GM18870 (cell line): ENCODE data around the gene CDH8.
"Not testable (repeated sequence)": the region's sequence is repeated elsewhere in the genome, so short reads cannot be mapped to it uniquely, and the experiment has no call there.

Experiments used
- ATAC-seq: cut with Tn5 transposase; IDR thresholded peaks from one replicate; pipeline ENCODE4 v1.9.1; 2021; ENCODE audit warnings: moderate library complexity; ENCODE audit not compliant: unreplicated experiment

Gene CDH8

DNA sequence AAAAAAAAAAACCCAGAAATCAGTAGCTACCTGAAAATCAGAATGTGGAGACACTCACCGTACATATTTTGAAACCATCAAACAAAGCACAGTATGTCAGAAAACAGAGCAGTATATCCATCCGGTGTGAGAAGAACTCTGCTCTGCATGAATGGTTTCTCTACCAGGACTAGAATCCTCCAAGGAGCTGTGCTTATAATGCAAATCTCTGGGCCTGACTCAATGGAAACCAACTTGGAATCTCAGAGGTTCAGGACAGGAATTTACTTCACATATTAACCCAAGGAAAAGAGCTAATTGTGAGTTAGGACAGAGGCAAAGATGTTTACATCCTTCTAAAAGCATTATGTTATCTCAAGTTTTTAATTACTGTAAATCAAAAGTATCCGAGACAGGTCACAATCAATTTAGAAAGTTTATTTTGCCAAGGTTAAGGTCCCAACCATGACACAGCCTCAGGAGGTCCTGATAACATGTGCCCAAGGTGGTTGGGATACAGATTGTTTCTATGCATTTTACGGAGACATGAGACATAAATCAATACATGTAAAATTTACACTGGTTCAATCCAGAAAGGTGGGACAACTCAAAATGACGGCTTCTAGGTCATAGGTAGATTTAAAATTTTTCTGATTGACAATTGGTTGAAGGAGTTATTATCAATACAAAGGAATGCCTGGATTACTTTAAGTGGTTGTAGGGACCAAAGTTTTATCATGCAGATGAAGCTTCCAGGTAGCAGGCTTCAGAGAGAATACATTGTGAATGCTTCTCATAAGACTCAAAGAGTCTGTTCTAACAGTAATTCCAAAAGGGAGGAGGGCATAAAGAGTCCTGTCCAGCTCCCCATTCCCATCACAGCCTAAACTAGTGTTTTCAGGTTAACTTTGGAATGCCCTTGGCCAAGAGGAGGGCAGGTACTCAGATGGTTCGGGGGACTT lies 164.1 kb downstream of the CDH8 start:
- no peak for ATAC-seq

DNA sequence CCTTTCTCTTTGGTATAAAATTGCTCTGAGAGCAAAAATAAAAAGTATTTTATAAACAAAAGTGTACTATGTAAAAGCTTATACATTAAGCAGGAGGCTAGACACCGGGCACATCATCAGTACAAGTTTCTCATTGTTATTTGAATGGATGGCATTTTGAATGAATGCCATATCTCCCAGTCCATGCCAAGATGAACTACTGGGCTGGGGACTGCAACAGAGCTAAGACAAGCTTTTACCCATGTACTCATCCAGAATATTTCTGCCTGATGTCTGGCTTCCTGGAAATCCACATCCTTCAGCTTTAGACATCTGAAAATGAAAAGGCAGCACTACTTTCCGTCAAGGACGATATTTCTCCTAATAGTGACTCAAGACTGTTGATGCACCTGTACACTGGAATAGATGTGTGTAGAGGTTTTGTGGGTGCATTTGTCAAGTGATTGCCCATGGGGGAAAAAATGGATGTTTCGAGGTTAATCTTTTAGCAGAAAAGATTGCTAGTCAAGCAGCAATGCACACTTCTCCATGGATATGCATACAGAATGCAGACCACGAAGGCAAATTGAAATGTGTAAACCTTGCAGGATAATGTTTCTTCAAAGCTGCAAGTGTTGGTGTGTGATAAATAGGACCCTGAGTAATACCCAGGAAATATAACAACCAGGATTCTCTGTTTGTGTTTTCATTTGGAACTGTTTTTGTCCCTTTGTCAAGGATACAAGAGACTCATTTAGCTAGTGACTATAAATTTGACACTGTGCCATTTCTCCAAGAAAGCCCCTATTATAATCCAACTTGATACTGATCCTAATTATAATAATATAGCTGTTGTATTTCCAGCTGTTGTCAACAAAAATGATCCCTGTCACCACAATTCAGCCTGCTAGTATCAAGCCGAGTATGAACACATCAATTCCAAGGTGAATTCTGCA lies 173.8 kb downstream of the CDH8 start:
- ATAC-seq, result no peak

DNA sequence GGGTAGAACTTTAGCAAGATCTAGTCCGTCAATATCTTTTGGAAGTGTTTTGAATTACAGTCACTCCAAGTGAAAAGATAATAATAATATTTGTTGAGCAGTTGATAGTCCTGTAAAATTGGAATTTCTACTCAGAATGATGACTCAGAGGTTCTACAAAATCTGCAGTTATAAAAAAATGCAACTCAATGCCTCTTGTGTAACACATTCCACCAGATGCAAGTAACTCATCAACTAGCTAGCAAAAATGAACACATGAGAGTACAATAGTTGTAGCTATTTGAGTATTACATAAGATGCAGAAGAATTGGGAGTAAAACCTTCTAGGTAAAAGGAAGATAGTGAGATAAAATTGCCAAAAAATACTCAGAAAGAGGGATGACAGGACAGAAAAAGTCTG lies 177.2 kb downstream of the CDH8 start:
- ATAC-seq, result no peak

DNA sequence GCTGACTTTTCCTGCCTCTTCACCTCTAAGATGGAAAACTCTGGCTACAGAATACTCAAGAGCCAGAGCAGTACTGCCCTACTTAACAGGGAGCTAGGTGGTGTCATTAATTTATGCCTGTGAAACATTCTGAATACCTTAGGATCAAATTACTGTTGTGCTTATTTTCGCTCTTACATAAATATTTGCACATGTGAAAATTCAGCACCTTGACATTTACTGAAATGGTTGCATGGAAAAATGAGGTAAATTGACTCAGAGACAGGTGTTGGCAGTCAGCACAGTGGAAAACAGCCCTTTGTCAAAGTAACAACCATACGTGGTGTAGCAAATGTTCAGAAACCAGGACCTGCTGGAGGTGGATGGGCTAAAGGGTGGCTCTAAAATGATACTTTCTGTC lies 193.6 kb downstream of the CDH8 start:
- no peak for ATAC-seq

DNA sequence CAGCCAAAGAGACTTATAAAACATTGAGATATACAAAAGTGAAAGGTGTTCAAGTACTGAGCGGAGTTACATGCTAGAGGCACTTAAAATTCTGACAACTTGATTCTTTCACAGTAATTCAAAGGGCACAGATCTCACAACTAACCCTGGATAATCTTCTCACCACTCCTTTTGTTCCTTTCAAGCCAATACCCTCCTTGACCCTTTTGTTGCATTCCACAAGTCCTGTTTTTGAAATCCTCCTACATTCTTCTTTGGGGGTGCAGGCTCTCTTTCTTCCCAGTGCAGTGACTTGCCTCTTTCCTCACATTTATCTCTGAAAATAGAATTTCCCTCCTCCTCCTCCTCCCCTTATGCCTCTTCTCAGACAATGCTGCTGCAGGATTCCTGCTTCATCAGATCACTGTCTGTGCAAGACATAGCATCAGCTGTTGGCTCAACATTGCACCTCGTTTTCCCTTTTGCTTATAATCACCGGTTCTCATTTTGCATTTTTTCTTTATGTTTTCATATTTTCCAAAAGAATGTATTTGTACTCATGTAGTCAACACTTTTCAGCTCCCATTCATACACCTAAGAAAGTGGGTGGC lies 199.3 kb downstream of the CDH8 start:
- ATAC-seq, result no peak

DNA sequence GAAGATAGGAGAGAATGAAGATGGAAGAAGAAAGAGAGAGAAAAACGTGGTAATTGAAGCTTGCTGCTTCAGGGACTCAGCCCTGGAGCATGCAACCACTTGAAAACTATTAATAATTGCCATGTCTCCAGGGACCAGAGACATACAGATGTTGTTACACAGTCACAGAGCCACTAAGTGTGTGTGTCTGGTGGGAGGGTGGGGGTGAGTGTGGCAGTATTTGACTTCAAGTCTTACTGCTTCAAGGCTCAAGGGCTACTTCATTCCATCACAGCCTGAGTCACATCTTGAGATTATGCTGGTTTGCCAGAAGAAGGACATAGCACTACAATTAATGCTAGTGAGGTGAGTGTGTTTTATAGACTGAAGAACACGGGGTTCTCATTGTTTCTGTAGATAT lies 202.2 kb downstream of the CDH8 start:
- no peak for ATAC-seq

DNA sequence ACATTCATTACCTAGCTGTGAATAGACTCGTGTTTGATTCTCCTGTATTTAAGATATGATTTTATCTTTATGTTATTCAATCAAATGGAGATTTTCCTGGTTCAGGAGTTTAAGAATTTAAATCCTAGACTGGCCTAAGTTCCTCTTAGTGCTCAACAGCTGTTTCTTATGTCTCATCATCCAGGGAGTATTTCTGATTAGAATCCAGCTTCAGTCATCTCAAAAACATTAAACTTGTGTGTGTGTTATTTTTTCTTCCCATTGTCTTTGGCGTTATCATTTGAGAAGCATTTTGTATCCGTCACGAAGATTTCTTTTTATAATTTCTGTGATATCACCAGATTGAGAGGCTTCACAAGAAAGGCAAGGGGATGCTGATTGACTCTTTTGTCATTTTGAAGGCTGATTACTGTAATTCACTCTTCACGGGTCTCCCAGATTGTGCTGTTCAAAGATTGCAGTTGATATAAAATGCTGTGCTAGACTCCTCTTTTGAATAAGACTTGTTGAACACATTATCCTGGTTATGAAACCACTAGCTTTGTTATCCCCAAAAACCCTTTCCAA lies 204.8 kb downstream of the CDH8 start:
- ATAC-seq, result no peak

DNA sequence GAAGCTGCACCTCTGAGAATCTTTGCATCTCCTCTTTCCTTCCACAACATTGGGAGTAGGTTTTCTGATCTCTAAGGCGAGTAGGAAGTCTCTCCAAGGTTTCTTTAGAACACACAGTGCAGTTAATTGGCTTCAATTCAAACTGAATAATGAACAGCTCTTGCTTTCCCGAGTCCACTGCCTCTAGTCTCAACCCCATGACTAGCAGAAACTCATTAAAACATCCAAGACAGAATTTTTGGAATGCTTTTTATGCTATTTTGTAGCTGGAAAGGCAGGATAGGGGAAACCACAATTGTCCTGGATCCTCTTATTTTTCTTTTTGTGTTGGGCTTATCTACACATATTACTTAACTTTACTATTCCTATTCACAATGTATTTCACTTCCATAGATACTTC lies 206.6 kb downstream of the CDH8 start:
- ATAC-seq, result no peak

DNA sequence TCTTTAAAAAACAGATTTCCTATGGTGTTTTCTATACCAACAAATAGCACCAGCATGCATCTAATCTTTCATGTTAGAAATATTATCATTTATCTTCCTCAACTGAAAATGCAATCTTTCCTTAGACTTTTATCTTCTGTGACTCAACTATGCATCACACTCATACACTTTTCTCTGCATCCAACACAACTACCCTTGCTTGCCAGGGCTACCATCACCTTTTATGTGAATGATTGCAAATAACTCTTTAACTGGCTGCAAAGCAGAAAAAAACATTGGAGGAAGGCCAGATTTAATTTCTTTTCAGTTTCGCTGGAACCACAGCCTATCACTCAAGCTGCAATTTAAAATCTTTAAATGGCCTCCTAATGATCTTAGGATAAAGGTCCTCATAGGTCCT lies 212.9 kb downstream of the CDH8 start:
- no peak for ATAC-seq

DNA sequence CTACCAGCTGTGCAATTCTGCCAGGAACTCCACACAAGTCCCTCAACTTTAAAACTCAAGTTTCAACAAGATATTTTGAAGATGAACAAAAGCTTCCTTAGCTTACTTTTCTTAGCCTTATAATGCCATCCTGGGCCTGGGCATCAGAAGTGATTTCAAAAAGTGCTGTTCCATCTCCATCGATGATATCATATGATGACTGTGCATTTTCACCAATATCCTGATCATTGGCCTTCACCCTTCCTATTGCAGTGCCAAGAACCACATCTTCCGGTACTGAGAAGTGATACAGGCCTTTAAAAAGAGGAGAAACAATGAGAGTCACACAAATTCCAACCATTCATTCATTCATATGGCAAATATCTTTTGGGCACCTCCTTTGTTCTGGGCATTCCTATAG lies 215.4 kb downstream of the CDH8 start:
- no peak for ATAC-seq

DNA sequence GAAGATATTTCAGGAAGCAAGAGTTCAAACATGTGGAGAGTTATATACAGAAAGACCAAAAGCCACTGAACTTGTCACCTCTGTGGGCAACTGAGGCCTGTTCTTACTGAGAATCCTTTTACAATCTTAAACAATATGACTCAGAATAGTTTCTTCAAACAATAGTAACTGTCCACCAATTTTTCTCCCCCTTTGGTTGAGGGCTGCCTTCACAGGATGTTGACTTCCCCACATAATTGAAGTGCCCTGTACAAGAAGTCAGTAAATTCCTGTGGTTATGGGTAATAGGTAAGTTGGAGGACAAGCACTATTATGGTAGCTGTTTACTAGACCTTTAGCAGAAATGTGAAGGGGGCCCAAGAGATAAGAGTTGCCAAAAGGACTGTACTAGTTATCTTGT lies 215.8 kb downstream of the CDH8 start:
- no peak for ATAC-seq

DNA sequence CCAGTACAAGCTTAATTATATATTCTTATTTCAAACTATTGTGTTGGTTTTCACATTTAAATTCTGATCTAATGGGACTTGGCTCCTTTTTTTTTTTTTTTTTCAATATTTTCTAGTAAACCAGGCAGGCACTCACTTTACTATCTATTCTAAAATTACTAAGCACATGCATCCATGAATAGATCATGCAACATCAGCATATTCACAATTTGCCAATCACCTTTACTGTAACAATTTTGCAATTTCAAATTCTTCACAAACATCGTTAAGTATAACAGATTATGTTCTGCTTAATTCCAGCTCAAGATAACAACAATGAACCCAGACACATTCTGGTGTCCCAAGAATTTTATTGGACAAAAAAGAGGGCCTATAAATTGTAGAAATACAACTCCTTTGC lies 217.4 kb downstream of the CDH8 start:
- no peak for ATAC-seq

DNA sequence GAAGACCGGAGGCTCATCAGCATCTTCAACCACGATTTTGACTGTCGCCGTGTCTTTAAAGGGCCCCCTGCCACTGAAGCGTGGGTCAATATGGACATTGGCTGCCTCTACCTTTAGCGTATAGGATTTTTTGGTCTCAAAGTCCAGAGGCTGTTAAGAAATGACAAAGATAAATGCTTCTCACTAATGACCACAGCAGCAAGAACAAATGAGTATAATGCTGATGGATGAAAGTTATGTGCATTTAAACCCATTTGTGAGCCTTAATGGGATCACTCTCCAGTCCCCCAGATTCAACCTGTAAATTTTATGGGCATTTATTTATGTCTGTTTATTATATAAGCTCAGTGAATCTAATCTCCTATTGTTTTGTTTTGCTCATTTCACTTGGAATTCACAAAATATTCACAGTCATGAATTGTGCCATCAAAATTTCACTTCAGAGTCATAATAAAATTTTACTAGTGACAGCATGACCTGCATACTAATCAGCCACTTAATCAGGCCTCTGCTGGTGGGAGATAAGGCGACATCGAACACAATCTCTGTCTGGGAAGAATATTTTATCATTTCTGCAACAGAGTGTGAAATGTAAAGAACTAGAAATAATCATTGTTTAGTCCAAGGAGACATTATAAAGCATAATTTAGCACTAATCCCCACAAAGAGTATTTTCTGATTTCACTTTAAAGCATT lies 218.5 kb downstream of the CDH8 start:
- no peak for ATAC-seq

DNA sequence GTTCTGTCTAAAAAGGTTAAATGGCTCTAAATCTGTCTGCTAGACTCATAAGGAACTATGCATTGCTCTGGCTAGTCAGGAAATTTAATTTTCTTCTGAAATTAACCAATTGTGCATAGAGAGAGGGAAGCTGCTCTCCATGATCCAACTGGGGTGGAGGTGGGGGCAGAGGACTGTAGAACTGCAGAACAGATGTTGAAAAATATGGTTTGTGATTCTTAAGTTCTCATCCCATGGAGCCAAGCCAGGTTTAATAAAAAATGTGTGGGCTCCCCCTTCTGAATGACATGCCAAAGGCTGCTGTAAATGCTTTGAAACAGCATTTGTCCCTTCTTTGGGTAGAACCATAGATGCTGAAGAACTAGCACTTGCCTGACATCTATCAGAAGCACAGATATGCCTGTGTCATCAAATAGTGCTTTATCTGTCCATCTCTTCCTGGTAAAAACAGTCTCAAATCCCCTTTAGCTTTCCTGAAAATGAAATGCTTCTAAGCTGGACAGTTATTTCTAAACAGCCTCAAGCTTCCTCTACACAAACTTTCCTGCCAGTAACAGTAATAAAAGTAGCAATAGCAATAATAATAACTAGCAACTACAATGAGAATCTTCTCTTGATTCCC lies 221.4 kb downstream of the CDH8 start:
- no peak for ATAC-seq

DNA sequence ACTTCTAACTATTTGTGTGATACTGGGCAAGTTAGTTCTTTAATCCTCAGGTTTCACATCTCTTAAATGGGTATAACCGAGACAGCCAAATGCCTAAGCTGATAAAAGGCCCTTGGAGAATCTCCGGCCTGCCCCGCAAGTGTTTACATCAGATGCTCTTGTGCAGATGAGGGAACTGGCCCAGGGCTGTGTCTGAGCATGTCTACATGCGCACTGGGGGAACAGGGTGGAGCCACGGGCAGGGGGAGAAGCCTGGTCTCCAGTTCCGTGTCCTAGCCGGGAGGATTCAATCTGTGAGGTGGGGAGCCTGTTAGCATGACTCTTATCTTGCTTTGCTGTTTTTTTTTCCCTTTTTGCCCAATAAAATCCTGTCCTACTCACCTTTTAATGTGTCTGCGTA lies 222.9 kb downstream of the CDH8 start:
- ATAC-seq, result no peak

DNA sequence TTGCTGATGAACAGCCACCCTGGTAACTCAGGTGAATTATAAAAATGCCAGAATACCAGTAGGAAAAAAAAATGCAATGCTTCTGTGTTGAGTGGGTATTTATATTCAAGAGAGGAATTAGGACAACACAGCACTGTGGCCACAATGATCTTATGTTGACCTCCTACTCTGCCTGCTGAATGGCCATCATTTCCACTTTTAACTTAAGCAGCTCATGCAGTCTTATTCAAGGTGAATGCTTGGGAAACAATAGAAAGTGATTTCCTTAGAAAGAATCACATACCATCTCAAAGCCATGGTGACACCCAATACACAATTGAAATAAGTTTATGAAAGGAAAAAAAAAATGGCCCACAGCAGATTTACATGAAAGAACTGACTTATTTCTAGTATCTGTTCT lies 224.0 kb downstream of the CDH8 start:
- no peak for ATAC-seq

DNA sequence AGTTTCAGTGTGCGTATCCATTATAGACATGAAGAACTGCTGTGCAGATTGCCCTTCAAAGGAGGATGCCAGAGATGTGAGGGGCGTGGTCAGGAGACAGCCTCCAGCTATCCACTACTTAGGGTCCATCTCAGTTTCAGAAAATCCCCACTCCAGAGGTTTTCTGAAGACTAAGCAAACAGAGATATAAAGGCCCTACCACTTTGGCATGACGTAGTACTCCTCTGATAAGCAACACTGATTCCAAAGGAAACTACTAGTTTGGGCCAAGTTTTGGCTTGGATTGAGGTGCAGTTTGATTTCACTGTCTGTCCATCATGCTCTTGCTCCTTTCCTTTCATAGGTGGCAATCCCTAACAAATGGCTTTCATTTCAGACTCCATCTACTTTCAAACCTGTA lies 228.7 kb downstream of the CDH8 start:
- ATAC-seq, result no peak

DNA sequence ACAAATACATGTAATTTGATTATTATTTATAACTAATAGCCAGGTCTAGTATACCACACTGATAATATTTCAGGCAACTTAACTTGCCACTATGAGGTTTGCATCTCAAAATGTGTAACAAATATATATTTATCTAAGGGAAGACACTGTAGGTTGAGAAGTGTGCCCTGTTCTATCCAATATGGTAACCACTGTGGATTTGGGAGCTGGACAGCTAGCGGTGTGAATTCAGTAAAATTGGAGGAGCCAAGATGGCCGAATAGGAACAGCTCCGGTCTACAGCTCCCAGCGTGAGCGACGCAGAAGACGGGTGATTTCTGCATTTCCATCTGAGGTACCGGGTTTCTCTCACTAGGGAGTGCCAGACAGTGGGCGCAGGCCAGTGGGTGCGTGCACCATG lies 235.0 kb downstream of the CDH8 start:
- not testable (repeated sequence) for ATAC-seq

DNA sequence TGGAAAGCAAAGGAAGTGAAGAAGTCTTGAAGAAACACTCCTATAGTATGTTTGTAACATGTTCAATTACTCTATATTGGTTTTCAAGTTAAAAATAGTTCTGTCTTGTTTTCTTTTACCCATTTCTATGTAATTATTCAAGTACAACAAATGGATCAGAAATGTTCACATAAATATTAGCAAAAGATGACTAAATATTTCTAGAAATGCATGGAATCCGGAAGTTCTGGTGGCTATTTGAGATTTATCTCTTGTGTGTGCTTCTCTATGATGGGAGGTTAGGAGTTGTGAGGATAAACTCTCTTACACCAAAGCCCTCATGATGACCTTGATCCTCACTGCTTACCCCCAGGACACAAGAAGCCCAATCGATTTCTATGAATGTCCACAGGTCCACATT lies 237.5 kb downstream of the CDH8 start:
- no peak for ATAC-seq

DNA sequence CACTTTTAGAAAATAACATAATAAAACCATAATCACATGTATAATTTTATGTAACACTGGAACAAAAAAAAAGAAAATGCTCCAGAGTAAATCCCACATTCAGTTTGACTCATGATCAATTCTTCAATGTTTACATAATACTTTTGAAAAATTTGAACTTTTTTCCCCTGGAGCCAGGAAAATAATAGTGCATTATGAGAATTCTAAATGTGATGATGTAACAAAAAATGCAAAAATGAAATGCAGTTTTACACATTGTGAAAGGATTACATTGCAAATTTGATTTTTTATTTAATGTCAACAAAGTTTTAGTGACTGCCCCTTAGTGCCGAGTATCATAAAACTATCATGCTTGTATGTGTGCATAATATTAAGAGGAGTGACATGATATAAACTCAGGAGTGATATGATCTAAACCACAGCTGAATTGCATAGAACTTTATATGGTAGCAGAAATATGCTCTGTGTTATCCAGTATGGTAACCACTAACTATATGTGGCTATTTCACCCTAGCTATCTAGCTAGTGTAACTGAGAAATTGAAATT lies 238.2 kb downstream of the CDH8 start:
- ATAC-seq, result no peak
